Endothelial cell of umbilical vein (primary cell): Measurements from ENCODE around the gene KCNH8. TPM values are rescaled to one million over a fixed set of nuclear protein-coding genes. Genes with fewer than 3 reads are reported as not detected.

Source experiments
- BruUV-seq: library from RNA; stranded (reverse); fragments of 400-500 nt; replicated peaks from 2 replicates; lab custom pipeline; 2021; lab: Mats Ljungman, UMichigan
- CTCF ChIA-PET: fragments of 300-600, 350-600 bp; sonication (Branson Sonifier 250); formaldehyde crosslinking; loops from one replicate; lab custom pipeline; 2021; ENCODE audit warnings: antibody characterized with exemption, inconsistent platforms; lab: Charles Lee
- POLR2A ChIA-PET: fragments of 300-600, 350-600 bp; sonication (Branson Sonifier 250); formaldehyde crosslinking; loops from one replicate; lab custom pipeline; 2021; ENCODE audit warnings: antibody characterized with exemption, inconsistent platforms; lab: Charles Lee
- DNase-seq: peaks from one replicate; pipeline ENCODE4 v3.0.0-alpha.2; 2011; ENCODE audit warnings: low read depth, low spot score
- FAIRE-seq: peaks from 2 replicates; lab custom pipeline; 2011; peaks lifted over from hg19 to GRCh38; lab: Jason Lieb, UNC
- H2AFZ ChIP-seq: 2 replicates; pipeline ENCODE4 v1.6.0; 2012; ENCODE audit warnings: low read depth, low read length, control low read depth, inconsistent platforms
- H3K27ac ChIP-seq: 2 replicates; pipeline ENCODE4 v1.5.1; 2011; ENCODE audit warnings: low read depth, mild to moderate bottlenecking, control low read depth, low read length, moderate library complexity; ENCODE audit not compliant: insufficient read depth
- H3K27me3 ChIP-seq, 2 experiments: 2 replicates each; pipeline versions ENCODE4 v1.6.0 to v1.6.1; 2011; ENCODE audit warnings: low read length in 2 of 2, mixed read lengths in 1 of 2; ENCODE audit not compliant: control insufficient read depth in 2 of 2, insufficient read depth in 2 of 2
- H3K36me3 ChIP-seq, 2 experiments: 2 replicates in 1 of 2; 3 replicates in 1 of 2; pipeline ENCODE4 v1.5.1; 2011; ENCODE audit warnings: low read length in 2 of 2, mild to moderate bottlenecking in 1 of 2, moderate library complexity in 1 of 2; ENCODE audit not compliant: control insufficient read depth in 2 of 2, insufficient read depth in 2 of 2; ENCODE audit errors: extremely low read depth in 1 of 2
- H3K4me1 ChIP-seq: 3 replicates; pipeline ENCODE4 v1.5.1; 2011; ENCODE audit warnings: mild to moderate bottlenecking, low read length; ENCODE audit not compliant: control insufficient read depth, insufficient read depth; ENCODE audit errors: extremely low read depth
- H3K4me2 ChIP-seq: 2 replicates; pipeline ENCODE4 v1.6.1; 2011; ENCODE audit warnings: low read length, control low read depth, mixed read lengths; ENCODE audit not compliant: insufficient read depth
- H3K4me3 ChIP-seq, 3 experiments: fragments of 200-600 bp in 1 of 3; sonication (generic), shearing (Covaris generic) in 1 of 3; replicated peaks in 1 of 3; 2 replicates each; pipeline ENCODE4 v1.5.1; 2011 to 2016; ENCODE audit warnings: control low read depth in 3 of 3, low read length in 3 of 3, mild to moderate bottlenecking in 2 of 3, inconsistent platforms in 1 of 3, low read depth in 1 of 3, moderate library complexity in 1 of 3; ENCODE audit not compliant: insufficient read depth in 1 of 3
- H3K79me2 ChIP-seq: 2 replicates; pipeline ENCODE4 v1.6.0; 2012; ENCODE audit warnings: low read length, inconsistent platforms; ENCODE audit not compliant: control insufficient read depth, insufficient read depth
- H3K9ac ChIP-seq: replicated peaks from 2 replicates; pipeline ENCODE3; 2011; ENCODE audit warnings: low read length, control low read depth; ENCODE audit not compliant: insufficient read depth; ENCODE audit errors: extremely low read depth
- H3K9me1 ChIP-seq: replicated peaks from 3 replicates; pipeline ENCODE4 v1.6.0; 2011; ENCODE audit warnings: mild to moderate bottlenecking, low read length; ENCODE audit not compliant: control insufficient read depth, insufficient read depth; ENCODE audit errors: extremely low read depth
- H3K9me3 ChIP-seq: replicated peaks from 2 replicates; pipeline ENCODE4 v1.5.1; 2012; ENCODE audit warnings: low read length, inconsistent platforms; ENCODE audit not compliant: control insufficient read depth, insufficient read depth
- H4K20me1 ChIP-seq: replicated peaks from 2 replicates; pipeline ENCODE3; 2011; ENCODE audit warnings: mild to moderate bottlenecking, low read length; ENCODE audit not compliant: control insufficient read depth, insufficient read depth; ENCODE audit errors: extremely low read depth
- EZH2 ChIP-seq: IDR thresholded peaks from 2 replicates; pipeline ENCODE4 v1.6.1; 2012; ENCODE audit warnings: borderline replicate concordance, low read depth, mild to moderate bottlenecking, moderate library complexity, low read length, inconsistent platforms; ENCODE audit not compliant: severe bottlenecking
- FOS ChIP-seq: IDR thresholded peaks from 2 replicates; pipeline ENCODE4 v1.6.1; 2011; ENCODE audit warnings: mild to moderate bottlenecking, low read length, moderate library complexity, borderline replicate concordance; ENCODE audit not compliant: insufficient read depth
- GATA2 ChIP-seq: IDR thresholded peaks from 2 replicates; pipeline ENCODE4 v1.7.0; 2011; ENCODE audit warnings: low read depth, mild to moderate bottlenecking, moderate library complexity, mixed read lengths, low read length; ENCODE audit not compliant: insufficient read length, insufficient read depth
- JUN ChIP-seq: IDR thresholded peaks from 2 replicates; pipeline ENCODE4 v1.6.1; 2011; ENCODE audit warnings: borderline replicate concordance, low read depth; ENCODE audit not compliant: insufficient read length, insufficient read depth
- MYC ChIP-seq: IDR thresholded peaks from one replicate; pipeline ENCODE4 v1.6.1; 2011; ENCODE audit warnings: mild to moderate bottlenecking, low read depth, low read length
- POLR2A ChIP-seq: IDR thresholded peaks from 2 replicates; pipeline ENCODE4 v1.6.1; 2012; ENCODE audit warnings: low read depth, mild to moderate bottlenecking, control low read depth, low read length
- POLR2AphosphoS5 ChIP-seq: IDR thresholded peaks from 2 replicates; pipeline ENCODE4 v1.6.1; 2012; ENCODE audit warnings: low read depth, mild to moderate bottlenecking, control low read depth, low read length, moderate library complexity; ENCODE audit not compliant: insufficient read depth
- dilution Hi-C: fragments of 300-500 bp; cut with MboI; formaldehyde crosslinking; loops from one replicate; pipeline ENCODE4 v1.15.0; 2019; ENCODE audit warnings: low sequenced_read_pairs; ENCODE audit not compliant: extremely low pct_ligation_motif_present
- intact Hi-C: fragments of 100-400 bp; cut with micrococcal nuclease; formaldehyde crosslinking; loops from one replicate; pipeline ENCODE4 v1.10.0; 2022
- polyA plus RNA-seq, 4 experiments: library from polyadenylated mRNA; depleted of rRNA in 3 of 4; stranded (reverse) in 3 of 4; unstranded in 1 of 4; fragments of >200 nt; gene quantifications; 2 replicates each; pipeline versions ENCODE4 v1.2.1 to v1.2.3, GENCODE V29; 2011 to 2012; ENCODE audit warnings: missing spikeins in 1 of 4
- total RNA-seq: library from RNA; stranded (reverse); gene quantifications from 2 replicates; pipeline ENCODE4 v1.2.3, GENCODE V29; 2021
- TF ChIP-seq, protein P1 (sequence below), 2 donors: IDR thresholded peaks; 1 replicate in 1 of 2; 2 replicates in 1 of 2; pipeline ENCODE4 v1.5.1; 2011; ENCODE audit warnings: low read length in 2 of 2, mild to moderate bottlenecking in 2 of 2, moderate library complexity in 2 of 2, control low read depth in 1 of 2, inconsistent platforms in 1 of 2, low read depth in 1 of 2; ENCODE audit not compliant: insufficient read depth in 1 of 2; ENCODE audit errors: extremely low read depth in 1 of 2
- TF ChIP-seq, protein P2 (sequence below): IDR thresholded peaks from 2 replicates; pipeline ENCODE4 v1.6.1; 2011; ENCODE audit not compliant: insufficient read depth, insufficient read length

KCNH8 gene
- total and polyA plus RNA-seq, 2 donors (not counting 3 experiments of a cell fraction or from before 2014, with no cell fraction given), result not detected

DNA sequence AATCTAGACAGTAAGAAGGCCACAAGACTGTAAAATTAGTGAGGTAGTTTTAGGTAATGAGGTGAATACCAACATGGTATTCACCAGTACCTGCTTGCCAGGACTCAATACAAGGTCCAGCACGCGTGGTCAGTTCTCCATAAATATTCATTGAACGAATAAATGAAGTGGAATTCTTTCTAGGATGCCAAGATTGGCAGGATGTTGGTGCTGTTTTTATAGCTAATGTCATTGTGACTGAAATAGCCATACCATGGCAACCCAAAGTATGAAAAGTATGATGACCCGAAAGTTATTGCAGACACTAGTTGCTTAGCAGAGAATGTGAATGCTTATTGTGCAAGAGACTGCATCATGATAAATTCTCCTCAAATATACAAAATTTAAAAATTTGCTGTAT, 307.2 kb downstream of the KCNH8 start:
- Histone ChIP-seq H3K79me2 (no peaks in the 10 kb centered on the region), H3K4me2 (no peak overlapping the region), H3K9me3 (peaks cover 5% of the 10 kb centered on the region), H3K4me1 (no peaks in the 10 kb centered on the region), H3K9me1 (no peaks in the 10 kb centered on the region), H3K4me3 (no peak overlapping the region), H2AFZ (no peak overlapping the region), H4K20me1 (no peaks in the 10 kb centered on the region), H3K36me3 (no peaks in the 10 kb centered on the region), H3K27me3 (no peaks in the 10 kb centered on the region), H3K27ac (no peak overlapping the region), H3K9ac (no peak overlapping the region)
- no peak for TF ChIP-seq POLR2AphosphoS5
- TF ChIP-seq, protein P1, sequence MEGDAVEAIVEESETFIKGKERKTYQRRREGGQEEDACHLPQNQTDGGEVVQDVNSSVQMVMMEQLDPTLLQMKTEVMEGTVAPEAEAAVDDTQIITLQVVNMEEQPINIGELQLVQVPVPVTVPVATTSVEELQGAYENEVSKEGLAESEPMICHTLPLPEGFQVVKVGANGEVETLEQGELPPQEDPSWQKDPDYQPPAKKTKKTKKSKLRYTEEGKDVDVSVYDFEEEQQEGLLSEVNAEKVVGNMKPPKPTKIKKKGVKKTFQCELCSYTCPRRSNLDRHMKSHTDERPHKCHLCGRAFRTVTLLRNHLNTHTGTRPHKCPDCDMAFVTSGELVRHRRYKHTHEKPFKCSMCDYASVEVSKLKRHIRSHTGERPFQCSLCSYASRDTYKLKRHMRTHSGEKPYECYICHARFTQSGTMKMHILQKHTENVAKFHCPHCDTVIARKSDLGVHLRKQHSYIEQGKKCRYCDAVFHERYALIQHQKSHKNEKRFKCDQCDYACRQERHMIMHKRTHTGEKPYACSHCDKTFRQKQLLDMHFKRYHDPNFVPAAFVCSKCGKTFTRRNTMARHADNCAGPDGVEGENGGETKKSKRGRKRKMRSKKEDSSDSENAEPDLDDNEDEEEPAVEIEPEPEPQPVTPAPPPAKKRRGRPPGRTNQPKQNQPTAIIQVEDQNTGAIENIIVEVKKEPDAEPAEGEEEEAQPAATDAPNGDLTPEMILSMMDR (IDR thresholded peaks at IDR 0.05; ENCODE audit: extremely low read depth in 1 of 2, insufficient read depth in 1 of 2, low read depth in 1 of 2, low read length in 2 of 2), result no peak
- TF ChIP-seq JUN, result no peak
- TF ChIP-seq, protein P2, sequence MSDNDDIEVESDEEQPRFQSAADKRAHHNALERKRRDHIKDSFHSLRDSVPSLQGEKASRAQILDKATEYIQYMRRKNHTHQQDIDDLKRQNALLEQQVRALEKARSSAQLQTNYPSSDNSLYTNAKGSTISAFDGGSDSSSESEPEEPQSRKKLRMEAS, result no peak
- no peak for TF ChIP-seq POLR2A
- TF ChIP-seq EZH2, result no peak
- TF ChIP-seq FOS, result no peak
- no peak for TF ChIP-seq GATA2
- TF ChIP-seq MYC, result no peak
- POLR2A ChIA-PET, result no interaction called here
- no peak for DNase-seq
- FAIRE-seq, result no peak
- dilution Hi-C loops (no loop called here), intact Hi-C loops (no loop called here)
- CTCF ChIA-PET, result no interaction called here
- no TSS peak for BruUV-seq
